Jurkat, Clone E6-1 (cell line): Measurements from ENCODE around the gene ADAMTS1.

Source experiments
- DNase-seq: peaks from one replicate; pipeline ENCODE4 v3.0.0-alpha.2; 2011; ENCODE audit warnings: low read depth, low spot score
- H3K4me3 ChIP-seq: 2 replicates; pipeline ENCODE4 v1.5.1; 2011; ENCODE audit warnings: mild to moderate bottlenecking, low read length, control low read depth, moderate library complexity

ADAMTS1 gene

DNA sequence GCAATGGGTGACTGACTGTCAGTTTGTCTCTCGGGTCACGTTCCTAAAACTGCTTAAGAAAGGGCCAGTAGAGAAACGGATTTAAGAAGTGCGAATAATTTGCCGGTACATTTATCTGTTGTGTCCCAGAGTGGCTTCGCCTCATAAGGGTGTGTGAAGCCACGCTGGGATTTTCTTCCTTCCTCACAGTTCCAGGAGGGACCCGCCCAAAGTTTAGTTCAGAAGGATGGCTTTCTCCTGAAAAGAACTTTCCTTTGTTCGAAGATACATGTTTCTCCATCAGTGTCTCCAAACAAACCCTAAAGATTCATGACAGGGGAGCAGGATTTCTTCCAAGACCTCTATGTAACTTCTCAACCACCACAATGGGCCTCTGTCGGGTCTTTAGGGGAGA lies 49.8 kb downstream of the ADAMTS1 start:
- H3K4me3 ChIP-seq: no peak overlapping the region
- no peak for DNase-seq

DNA sequence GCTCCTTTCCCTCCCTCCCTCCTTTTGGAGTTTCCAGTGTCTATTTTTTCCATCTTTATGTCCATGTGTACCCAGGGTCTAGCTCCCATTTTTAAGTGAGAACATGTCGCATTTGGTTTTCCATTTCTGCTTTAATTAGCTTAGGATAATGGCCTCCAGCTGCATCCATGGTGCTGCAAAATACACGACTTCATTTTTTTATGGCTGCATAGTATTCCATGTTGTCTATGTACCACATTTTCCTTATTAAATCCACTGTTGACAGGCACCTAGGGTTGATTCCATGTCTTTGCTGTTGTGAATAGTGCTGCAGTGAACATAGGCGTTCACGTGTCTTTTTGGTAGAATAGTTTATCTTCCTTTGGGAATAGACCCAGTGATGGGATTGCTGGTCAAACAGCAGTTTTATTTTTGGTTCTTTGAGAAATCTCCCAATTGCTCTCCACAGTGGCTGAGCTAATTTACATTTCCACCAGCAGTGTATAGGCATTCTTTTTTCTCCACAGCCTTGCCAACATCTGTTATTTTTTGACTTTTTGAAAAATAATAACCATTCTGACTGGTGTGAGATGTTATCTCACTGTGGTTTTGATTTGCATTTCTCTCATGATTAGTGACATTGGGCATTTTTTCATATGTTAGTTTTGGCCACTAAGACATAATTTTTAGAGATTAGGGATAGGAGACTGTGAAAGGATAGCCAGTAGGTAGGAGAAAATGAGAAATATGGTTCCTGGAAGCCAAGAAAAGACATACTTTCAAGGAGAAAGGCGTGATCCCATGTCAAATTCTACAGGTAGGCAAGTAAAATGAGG lies 50.4 kb downstream of the ADAMTS1 start:
- no peak for DNase-seq
- H3K4me3 ChIP-seq: no peak overlapping the region

DNA sequence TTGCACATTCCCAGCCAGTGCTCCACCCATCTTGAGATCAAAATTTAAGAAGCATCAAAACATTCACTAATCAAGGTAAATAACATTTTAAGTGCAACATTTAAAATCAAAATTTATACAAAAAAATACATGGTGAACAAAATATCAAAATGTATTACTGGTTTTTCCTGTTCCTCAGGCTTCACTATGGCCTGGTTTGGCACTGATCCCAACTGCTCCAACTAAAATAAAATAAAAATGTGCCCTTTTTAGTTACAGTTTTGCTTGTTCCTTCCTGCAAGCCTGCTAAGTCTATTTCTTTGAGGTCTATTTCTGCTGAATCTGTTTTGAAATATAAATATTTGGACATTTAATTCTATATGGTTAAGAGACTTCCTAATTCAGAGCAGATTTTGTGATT lies 54.9 kb downstream of the ADAMTS1 start:
- no peak for DNase-seq
- H3K4me3 ChIP-seq: no peak overlapping the region

DNA sequence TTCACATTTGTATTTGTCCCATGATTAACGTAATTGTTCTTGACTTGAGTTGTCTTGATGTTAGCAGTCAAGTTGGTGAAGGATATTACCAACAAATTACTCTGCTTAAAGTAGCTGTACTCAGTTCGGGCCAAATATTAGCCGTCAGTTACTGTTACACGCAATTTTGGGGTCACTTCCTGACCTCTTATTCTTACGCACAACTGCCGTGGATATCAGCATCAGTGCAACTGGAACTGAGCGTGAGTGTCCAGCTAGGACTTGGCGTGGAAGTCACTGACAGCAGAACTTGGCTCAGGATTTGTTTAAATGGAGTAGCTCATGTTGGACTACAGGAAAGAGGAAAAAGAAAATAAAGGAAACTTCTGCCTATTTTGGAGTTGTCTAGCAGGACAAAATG lies 56.4 kb downstream of the ADAMTS1 start:
- H3K4me3 ChIP-seq: no peak overlapping the region

More for the DNA sequence above, 56.4 kb downstream of the ADAMTS1 start:
- no peak for DNase-seq
